ENCODE data around the gene DOCK2.

DNA sequence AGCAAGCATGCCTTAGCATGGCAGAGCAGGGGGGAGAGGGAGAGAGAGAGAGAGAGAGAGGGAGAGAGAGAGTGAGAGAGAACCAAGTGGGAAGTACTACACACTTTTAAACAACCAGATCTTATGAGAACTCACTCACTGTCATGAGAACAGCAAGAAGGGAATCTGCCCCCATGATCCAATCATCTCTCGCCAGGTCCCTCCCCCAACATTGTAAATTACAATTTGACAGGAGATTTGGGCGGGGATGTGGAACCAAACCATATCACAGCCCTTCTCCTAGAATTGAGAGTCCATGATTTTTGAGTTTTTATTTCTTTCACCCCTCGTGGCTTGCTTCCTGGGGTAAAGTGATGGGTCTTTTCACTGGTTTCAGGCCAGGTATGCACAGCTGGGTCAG, 98.8 kb downstream of the DOCK2 start:
- TF ChIP-seq POLR2A (IDR thresholded peaks at IDR 0.05), result no peak
- TF ChIP-seq, protein P1, sequence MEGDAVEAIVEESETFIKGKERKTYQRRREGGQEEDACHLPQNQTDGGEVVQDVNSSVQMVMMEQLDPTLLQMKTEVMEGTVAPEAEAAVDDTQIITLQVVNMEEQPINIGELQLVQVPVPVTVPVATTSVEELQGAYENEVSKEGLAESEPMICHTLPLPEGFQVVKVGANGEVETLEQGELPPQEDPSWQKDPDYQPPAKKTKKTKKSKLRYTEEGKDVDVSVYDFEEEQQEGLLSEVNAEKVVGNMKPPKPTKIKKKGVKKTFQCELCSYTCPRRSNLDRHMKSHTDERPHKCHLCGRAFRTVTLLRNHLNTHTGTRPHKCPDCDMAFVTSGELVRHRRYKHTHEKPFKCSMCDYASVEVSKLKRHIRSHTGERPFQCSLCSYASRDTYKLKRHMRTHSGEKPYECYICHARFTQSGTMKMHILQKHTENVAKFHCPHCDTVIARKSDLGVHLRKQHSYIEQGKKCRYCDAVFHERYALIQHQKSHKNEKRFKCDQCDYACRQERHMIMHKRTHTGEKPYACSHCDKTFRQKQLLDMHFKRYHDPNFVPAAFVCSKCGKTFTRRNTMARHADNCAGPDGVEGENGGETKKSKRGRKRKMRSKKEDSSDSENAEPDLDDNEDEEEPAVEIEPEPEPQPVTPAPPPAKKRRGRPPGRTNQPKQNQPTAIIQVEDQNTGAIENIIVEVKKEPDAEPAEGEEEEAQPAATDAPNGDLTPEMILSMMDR (IDR thresholded peaks at IDR 0.05), result no peak
